ENCODE results near the gene UNK.

Gene UNK

DNA sequence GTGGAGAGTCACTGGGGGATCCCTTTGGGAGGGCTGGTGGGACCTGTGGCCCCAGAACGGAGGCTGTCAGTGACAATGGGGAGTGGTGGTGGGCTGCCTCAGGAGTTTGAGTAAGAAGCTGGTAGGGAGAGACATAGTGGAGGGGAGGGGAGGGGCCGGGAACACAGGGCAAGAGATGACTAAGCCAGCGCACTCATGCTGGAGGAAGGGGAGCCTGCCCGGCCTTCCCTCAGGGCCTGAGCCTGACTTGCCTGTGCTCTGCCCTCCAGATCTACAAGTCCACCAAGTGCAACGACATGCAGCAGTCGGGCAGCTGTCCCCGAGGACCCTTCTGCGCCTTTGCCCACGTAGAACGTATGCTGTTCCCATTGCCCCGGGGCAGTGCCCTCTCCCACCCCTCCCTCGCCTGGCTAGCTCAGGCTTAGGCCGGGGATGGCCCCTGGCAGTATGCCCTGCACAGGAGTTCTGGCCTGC, 30.3 kb downstream of the UNK start:
- Histone ChIP-seq H3K36me3 (ENCODE audit: low read depth) (peaks cover 22% of the 10 kb centered on the region), H3K4me3 (ENCODE audit: severe bottlenecking) (no peak overlapping the region), H3K9me3 (ENCODE audit: severe bottlenecking) (no peaks in the 10 kb centered on the region), H3K27me3 (ENCODE audit: insufficient read depth, poor library complexity, severe bottlenecking) (no peaks in the 10 kb centered on the region), H3K27ac (ENCODE audit: poor library complexity, severe bottlenecking) (peak overlapping the region; percentile 51), H3K4me1 (ENCODE audit: insufficient read depth, poor library complexity, severe bottlenecking) (peaks cover 9% of the 10 kb centered on the region)
- ATAC-seq (ENCODE audit: low read depth) = peak; percentile 99
- TF ChIP-seq, protein P1, sequence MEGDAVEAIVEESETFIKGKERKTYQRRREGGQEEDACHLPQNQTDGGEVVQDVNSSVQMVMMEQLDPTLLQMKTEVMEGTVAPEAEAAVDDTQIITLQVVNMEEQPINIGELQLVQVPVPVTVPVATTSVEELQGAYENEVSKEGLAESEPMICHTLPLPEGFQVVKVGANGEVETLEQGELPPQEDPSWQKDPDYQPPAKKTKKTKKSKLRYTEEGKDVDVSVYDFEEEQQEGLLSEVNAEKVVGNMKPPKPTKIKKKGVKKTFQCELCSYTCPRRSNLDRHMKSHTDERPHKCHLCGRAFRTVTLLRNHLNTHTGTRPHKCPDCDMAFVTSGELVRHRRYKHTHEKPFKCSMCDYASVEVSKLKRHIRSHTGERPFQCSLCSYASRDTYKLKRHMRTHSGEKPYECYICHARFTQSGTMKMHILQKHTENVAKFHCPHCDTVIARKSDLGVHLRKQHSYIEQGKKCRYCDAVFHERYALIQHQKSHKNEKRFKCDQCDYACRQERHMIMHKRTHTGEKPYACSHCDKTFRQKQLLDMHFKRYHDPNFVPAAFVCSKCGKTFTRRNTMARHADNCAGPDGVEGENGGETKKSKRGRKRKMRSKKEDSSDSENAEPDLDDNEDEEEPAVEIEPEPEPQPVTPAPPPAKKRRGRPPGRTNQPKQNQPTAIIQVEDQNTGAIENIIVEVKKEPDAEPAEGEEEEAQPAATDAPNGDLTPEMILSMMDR (IDR thresholded peaks at IDR 0.05; ENCODE audit: poor library complexity, severe bottlenecking) = no peak
- DNase-seq (ENCODE audit: low spot score) = peak; percentile 89

DNA sequence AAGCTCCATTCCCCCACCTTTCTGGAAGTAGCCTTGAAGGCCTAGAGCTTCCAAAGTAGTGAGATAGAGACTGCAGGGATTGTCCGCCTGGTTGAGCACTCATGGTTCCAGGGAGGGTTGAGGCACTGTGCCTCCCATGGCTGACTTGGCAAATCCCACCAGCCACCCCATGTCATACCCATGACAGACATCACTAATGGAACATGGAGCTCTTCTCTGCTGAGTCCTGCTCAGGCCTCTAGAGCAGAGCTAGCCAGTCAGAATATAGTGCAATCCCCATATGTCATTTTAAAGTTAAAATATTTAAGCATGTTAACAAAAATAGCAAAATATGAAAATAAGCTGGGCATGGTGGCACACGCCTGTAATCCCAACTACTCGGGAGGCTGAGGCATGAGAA, 30.8 kb downstream of the UNK start:
- H3K4me3 ChIP-seq (ENCODE audit: severe bottlenecking) = no peak overlapping the region
- peaks cover 9% of the 10 kb centered on the region for H3K4me1 ChIP-seq (ENCODE audit: insufficient read depth, poor library complexity, severe bottlenecking)
- TF ChIP-seq, protein P1 (IDR thresholded peaks at IDR 0.05; ENCODE audit: poor library complexity, severe bottlenecking) = no peak
- H3K27me3 ChIP-seq (ENCODE audit: insufficient read depth, poor library complexity, severe bottlenecking) = no peaks in the 10 kb centered on the region
- DNase-seq (ENCODE audit: low spot score) (no peak), ATAC-seq (ENCODE audit: low read depth) (no peak)
- H3K27ac ChIP-seq (ENCODE audit: poor library complexity, severe bottlenecking) = peak overlapping the region; percentile 51
- H3K9me3 ChIP-seq (ENCODE audit: severe bottlenecking) = no peaks in the 10 kb centered on the region
- H3K36me3 ChIP-seq (ENCODE audit: low read depth) = peaks cover 27% of the 10 kb centered on the region

DNA sequence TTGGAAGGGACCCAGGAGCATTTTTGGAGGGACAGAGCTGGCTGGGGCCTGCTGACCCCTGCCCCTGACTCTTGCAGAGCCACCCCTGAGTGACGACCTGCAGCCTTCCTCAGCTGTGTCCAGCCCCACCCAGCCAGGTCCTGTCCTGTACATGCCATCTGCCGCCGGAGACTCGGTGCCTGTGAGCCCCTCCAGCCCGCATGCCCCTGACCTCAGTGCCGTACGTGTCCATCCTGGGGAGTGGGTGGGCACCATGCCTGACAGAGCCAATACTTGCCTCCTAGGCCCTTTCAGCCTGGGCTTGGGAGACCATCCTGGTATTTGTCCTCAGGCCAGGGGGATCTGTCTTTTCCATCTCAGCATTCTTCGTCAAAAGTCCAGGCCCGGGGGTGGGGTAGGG, 32.1 kb downstream of the UNK start:
- H3K27ac ChIP-seq (ENCODE audit: poor library complexity, severe bottlenecking) = no peak overlapping the region
- no peaks in the 10 kb centered on the region for H3K9me3 ChIP-seq (ENCODE audit: severe bottlenecking)
- H3K4me3 ChIP-seq (ENCODE audit: severe bottlenecking) = no peak overlapping the region
- peaks cover 30% of the 10 kb centered on the region for H3K36me3 ChIP-seq (ENCODE audit: low read depth)
- no peak for DNase-seq (ENCODE audit: low spot score)
- no peaks in the 10 kb centered on the region for H3K27me3 ChIP-seq (ENCODE audit: insufficient read depth, poor library complexity, severe bottlenecking)
- peaks cover 9% of the 10 kb centered on the region for H3K4me1 ChIP-seq (ENCODE audit: insufficient read depth, poor library complexity, severe bottlenecking)
- no peak for ATAC-seq (ENCODE audit: low read depth)
- TF ChIP-seq, protein P1 (IDR thresholded peaks at IDR 0.05; ENCODE audit: poor library complexity, severe bottlenecking) = no peak

DNA sequence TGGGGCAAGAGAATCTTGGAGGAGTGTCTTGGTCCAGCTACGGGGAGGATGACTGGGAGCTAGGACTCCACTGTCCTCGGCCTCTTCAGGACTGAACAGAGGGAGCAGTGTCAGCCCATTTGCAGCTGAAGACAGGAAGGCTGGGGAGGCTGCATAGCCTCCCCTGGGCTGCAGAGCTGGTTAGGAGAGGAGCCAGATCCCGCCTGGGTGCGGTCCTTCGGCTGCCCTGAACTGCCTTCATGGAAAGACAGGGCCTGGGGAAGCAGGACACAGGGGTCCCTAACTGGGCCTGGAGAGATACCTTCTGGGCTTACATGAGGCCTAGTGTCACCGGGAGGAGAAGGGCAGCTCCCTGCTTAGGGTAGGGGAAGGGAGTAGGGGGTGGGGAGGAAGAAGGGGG, 33.0 kb downstream of the UNK start:
- TF ChIP-seq, protein P1 (IDR thresholded peaks at IDR 0.05; ENCODE audit: poor library complexity, severe bottlenecking) = no peak
- Histone ChIP-seq H3K4me1 (ENCODE audit: insufficient read depth, poor library complexity, severe bottlenecking) (peaks cover 9% of the 10 kb centered on the region), H3K36me3 (ENCODE audit: low read depth) (peaks cover 35% of the 10 kb centered on the region), H3K27me3 (ENCODE audit: insufficient read depth, poor library complexity, severe bottlenecking) (no peaks in the 10 kb centered on the region), H3K27ac (ENCODE audit: poor library complexity, severe bottlenecking) (no peak overlapping the region), H3K9me3 (ENCODE audit: severe bottlenecking) (no peaks in the 10 kb centered on the region), H3K4me3 (ENCODE audit: severe bottlenecking) (no peak overlapping the region)
- ATAC-seq (ENCODE audit: low read depth) (no peak), DNase-seq (ENCODE audit: low spot score) (no peak)

DNA sequence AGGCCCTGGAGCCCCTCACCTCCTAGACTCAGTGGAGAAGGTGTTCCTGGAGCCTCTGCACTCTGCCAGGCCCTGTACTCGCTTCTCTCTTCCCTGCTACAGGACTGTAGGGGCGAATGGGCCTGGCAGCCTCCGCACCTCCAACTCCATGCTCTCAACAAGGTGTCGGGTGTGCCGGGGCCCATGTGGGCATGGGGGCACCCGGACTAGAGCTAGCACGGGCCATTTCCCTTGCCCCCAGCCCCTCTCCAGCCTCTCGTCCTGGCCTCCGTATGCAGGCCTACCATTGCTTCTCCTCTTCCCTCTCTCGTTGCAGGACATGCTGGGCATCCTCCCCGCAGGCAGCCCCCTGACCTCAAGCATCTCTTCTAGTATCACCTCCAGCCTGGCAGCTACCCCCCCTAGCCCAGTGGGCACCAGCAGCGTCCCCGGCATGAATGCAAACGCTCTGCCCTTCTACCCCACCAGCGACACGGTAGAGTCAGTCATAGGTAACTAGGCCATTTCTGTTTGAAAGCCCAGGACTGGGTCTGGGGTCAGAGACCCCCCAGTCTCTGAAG, 33.8 kb downstream of the UNK start:
- no peak overlapping the region for H3K4me3 ChIP-seq (ENCODE audit: severe bottlenecking)
- H3K27me3 ChIP-seq (ENCODE audit: insufficient read depth, poor library complexity, severe bottlenecking) = no peaks in the 10 kb centered on the region
- H3K4me1 ChIP-seq (ENCODE audit: insufficient read depth, poor library complexity, severe bottlenecking) = peaks cover 9% of the 10 kb centered on the region
- no peak overlapping the region for H3K27ac ChIP-seq (ENCODE audit: poor library complexity, severe bottlenecking)
- no peaks in the 10 kb centered on the region for H3K9me3 ChIP-seq (ENCODE audit: severe bottlenecking)
- peaks cover 36% of the 10 kb centered on the region for H3K36me3 ChIP-seq (ENCODE audit: low read depth)
- TF ChIP-seq, protein P1 (IDR thresholded peaks at IDR 0.05; ENCODE audit: poor library complexity, severe bottlenecking) = no peak
- no peak for ATAC-seq (ENCODE audit: low read depth)
- DNase-seq (ENCODE audit: low spot score) = no peak
